HPDE6-E6E7 (cell line): ENCODE measurements around the gene CDH20.

Source experiments
- DNase-seq: peaks from one replicate; pipeline ENCODE4 v3.0.0; 2011; ENCODE audit warnings: missing footprints; ENCODE audit errors: extremely low spot score

Gene CDH20

GRCh38 chr18:61426492-61427053 is 93.3 kb downstream of the CDH20 start:
- DNase-seq = no peak

- no peak for DNase-seq
Observed at GRCh38 chr18:61428266-61428665, 95.0 kb downstream of the CDH20 start.

- DNase-seq = no peak
Observed at GRCh38 chr18:61432590-61432989, 99.4 kb downstream of the CDH20 start.

GRCh38 chr18:61435064-61435652 is 101.9 kb downstream of the CDH20 start:
- DNase-seq = peak; percentile 8

GRCh38 chr18:61443081-61443725 is 110.0 kb downstream of the CDH20 start:
- DNase-seq = no peak

GRCh38 chr18:61448316-61448715 is 115.1 kb downstream of the CDH20 start:
- DNase-seq = no peak

- no peak for DNase-seq
Observed at GRCh38 chr18:61459896-61460648, 126.8 kb downstream of the CDH20 start.

- DNase-seq = no peak
Observed at GRCh38 chr18:61464551-61465142, 131.4 kb downstream of the CDH20 start.

GRCh38 chr18:61466736-61467135 is 133.5 kb downstream of the CDH20 start:
- DNase-seq = no peak

- no peak for DNase-seq
Observed at GRCh38 chr18:61470031-61470674, 136.9 kb downstream of the CDH20 start.

- no peak for DNase-seq
Observed at GRCh38 chr18:61471541-61471940, 138.3 kb downstream of the CDH20 start.

- DNase-seq = no peak
Observed at GRCh38 chr18:61471942-61472341, 138.7 kb downstream of the CDH20 start.

GRCh38 chr18:61474341-61474740 is 141.1 kb downstream of the CDH20 start:
- no peak for DNase-seq

GRCh38 chr18:61474918-61475317 is 141.7 kb downstream of the CDH20 start:
- no peak for DNase-seq

GRCh38 chr18:61475931-61476330 is 142.7 kb downstream of the CDH20 start:
- DNase-seq = no peak

- no peak for DNase-seq
Observed at GRCh38 chr18:61489334-61489733, 156.1 kb downstream of the CDH20 start.

- DNase-seq = no peak
Observed at GRCh38 chr18:61496374-61496773, 163.1 kb downstream of the CDH20 start.

GRCh38 chr18:61497422-61497821 is 164.2 kb downstream of the CDH20 start:
- no peak for DNase-seq

- peak; percentile 39 for DNase-seq
Observed at GRCh38 chr18:61502472-61502871, 169.2 kb downstream of the CDH20 start.

GRCh38 chr18:61503688-61504087 is 170.5 kb downstream of the CDH20 start:
- no peak for DNase-seq

GRCh38 chr18:61528961-61529360 is 195.7 kb downstream of the CDH20 start:
- no peak for DNase-seq

GRCh38 chr18:61530681-61531080 is 197.5 kb downstream of the CDH20 start:
- no peak for DNase-seq
